GM06990 (cell line): ENCODE measurements around the gene POLE.

Experiments
- DNase-seq: peaks from one replicate; pipeline ENCODE4 v3.0.0-alpha.2; 2011; ENCODE audit not compliant: insufficient read length; ENCODE audit errors: extremely low read depth
- H3K27me3 ChIP-seq: replicated peaks from 2 replicates; pipeline ENCODE4 v1.6.0; 2011; ENCODE audit warnings: low read length; ENCODE audit not compliant: control insufficient read depth, insufficient read depth
- H3K36me3 ChIP-seq: 2 replicates; pipeline ENCODE4 v1.5.1; 2011; ENCODE audit warnings: low read length; ENCODE audit not compliant: control insufficient read depth, insufficient read depth
- H3K4me3 ChIP-seq: replicated peaks from 2 replicates; pipeline ENCODE4 v1.5.1; 2011; ENCODE audit warnings: low read depth, mild to moderate bottlenecking, control low read depth, low read length
- TF ChIP-seq, protein P1 (sequence below): IDR thresholded peaks from 2 replicates; pipeline ENCODE4 v1.5.1; 2011; ENCODE audit warnings: low read length, control low read depth, mild to moderate bottlenecking, inconsistent platforms; ENCODE audit not compliant: insufficient read depth, poor library complexity, severe bottlenecking

Gene POLE

DNA sequence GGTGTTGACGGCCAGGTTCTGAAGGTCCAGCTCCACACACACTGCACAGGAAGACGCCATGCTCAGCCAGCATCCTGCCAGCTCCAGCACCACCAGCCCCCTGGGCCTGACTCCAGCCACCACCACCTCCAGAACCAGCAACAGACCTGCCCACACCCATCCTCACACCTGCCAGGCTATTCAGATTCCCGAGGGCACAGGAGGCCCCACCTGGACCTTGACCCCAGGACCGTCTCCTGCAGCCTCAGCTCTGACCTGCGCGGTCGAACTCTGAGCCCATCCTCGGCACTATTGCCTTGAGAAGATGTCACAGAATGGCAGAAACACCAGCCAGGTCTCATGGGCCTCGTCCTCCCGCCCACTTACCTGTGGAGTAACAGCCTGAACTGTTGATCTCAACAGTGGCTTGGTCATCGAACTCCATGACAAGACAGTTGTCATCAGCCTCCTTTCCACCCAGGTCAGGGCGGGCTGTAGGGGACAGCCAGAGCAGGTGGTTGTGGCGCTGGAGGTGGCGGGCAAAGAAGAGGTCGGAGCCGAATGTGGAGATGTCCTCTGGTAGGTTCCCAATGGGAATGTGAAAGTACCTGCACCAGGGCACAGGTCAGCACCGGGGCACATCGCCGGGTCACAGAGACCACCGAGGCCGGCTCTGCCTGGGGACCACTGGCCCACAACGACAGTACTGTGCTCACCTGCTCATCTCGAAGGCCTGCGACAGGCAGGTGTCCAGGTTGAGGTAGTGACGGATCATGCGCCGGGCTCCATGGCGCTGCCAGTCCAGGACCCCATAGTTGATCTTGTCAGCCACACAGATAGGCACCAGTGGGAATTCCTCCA, 45.1 kb downstream of the POLE start:
- no peak for DNase-seq
- TF ChIP-seq, protein P1, sequence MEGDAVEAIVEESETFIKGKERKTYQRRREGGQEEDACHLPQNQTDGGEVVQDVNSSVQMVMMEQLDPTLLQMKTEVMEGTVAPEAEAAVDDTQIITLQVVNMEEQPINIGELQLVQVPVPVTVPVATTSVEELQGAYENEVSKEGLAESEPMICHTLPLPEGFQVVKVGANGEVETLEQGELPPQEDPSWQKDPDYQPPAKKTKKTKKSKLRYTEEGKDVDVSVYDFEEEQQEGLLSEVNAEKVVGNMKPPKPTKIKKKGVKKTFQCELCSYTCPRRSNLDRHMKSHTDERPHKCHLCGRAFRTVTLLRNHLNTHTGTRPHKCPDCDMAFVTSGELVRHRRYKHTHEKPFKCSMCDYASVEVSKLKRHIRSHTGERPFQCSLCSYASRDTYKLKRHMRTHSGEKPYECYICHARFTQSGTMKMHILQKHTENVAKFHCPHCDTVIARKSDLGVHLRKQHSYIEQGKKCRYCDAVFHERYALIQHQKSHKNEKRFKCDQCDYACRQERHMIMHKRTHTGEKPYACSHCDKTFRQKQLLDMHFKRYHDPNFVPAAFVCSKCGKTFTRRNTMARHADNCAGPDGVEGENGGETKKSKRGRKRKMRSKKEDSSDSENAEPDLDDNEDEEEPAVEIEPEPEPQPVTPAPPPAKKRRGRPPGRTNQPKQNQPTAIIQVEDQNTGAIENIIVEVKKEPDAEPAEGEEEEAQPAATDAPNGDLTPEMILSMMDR = no peak
- Histone ChIP-seq H3K36me3 (peaks cover 37% of the 10 kb centered on the region), H3K27me3 (no peaks in the 10 kb centered on the region), H3K4me3 (no peak overlapping the region)

DNA sequence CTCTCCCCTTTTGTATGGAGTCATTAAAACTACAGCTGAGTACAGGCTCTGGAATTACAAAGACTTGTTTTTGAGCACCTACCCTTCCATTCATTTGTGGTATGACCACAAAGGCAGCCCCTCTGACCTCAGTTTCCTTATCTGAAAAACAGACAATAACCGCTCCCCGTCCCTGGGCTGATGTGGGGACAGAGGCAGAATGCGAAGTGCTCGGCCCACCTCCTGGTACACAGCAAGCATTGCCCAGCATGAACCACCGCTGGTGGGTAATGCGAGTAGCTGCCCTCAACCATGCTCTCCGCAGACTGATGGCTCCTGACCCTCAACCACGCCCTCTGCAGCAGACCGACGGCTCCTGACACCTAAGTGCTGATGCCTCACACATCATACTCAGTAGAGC, 46.2 kb downstream of the POLE start:
- H3K27me3 ChIP-seq = no peaks in the 10 kb centered on the region
- no peak overlapping the region for H3K4me3 ChIP-seq
- peaks cover 44% of the 10 kb centered on the region for H3K36me3 ChIP-seq
- no peak for DNase-seq
- TF ChIP-seq, protein P1 = no peak

DNA sequence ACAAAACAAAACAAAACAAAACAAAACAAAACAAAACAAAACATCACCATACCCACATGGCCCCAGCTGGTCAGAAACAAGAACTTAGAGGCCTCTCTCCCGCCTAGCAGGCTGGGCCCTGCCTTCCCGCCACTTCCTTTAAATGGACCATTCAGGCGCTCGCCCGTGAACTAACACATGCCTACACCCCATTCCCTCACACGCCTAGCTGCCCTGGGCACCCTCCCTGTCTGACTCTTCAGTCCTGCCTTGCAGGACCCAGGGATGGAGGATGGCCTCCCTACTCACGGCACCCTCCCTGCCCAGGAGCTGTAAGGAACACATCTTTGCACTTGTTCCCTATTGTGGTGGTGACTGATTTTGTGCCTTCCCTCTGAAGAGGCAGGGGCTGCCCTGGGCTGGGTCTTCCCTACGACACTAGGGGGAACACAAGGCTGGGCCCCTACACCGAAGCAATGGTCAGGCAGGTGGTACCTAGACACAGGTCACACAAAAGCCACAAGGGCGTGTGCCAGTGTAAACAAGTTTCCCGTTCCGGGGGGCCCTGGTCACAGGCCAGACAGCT, 47.1 kb downstream of the POLE start:
- TF ChIP-seq, protein P1 = no peak
- peaks cover 47% of the 10 kb centered on the region for H3K36me3 ChIP-seq
- no peaks in the 10 kb centered on the region for H3K27me3 ChIP-seq
- no peak for DNase-seq
- no peak overlapping the region for H3K4me3 ChIP-seq

DNA sequence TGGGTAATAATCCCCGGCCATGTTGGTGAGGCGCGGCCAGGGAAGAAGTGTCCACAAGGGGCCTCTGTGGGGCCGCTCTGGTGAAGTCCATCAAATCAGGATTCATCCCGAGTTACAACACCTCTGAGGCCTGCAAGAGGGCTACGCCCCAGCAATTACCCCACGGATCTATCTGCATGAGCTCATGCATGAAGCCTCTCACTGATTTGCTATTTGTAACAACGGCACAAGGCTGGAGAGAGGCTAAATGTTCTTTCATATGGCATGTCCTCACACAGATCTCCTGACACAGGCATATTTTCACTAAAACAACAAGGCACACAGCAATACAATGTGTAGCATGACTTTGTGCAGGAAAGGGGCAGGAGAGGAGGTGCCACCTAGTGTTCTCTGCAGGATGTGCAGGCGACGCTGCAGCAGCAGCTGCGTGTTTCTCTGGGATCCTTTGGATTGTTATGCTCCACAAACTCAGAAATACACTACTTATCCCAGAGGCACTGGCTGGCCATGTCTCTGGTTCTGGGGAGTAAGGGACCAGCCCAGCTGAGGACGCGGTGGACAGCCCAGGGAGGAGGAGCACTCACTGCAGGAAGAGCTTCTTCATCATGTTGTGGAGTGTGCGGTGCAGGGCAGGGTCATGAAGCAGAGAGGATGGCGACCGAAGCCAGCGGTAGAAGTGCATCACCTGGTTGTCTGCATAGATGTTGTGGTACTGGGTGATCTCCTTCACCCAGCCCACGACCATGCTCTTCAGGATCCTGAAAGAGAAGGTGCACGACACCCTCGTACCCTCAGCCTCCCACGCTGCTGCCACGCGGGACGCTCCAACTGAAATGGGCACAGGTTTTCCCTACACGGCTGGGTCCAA, 48.4 kb downstream of the POLE start:
- Histone ChIP-seq H3K36me3 (peaks cover 51% of the 10 kb centered on the region), H3K27me3 (no peaks in the 10 kb centered on the region), H3K4me3 (no peak overlapping the region)
- no peak for DNase-seq
- TF ChIP-seq, protein P1 = peak; percentile 83

DNA sequence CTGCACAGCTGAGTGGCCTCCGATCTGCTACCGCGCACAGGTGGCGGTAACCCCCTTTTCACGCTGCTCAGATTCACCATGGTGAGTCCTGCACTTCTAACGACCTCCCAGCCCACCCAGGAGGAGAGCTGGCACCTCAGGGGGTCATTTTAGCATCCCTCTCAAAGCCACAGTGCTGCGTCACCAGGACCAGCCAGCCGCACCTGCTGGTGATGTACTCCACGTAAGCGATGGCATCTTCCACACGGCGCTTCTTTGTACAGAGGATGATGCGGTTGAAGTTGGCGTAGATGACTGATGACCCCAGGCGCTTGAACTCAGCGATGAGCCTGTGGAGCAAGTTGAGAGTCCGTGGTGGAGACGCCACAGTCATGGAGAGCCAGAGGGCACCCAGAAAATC, 49.3 kb downstream of the POLE start:
- H3K4me3 ChIP-seq = no peak overlapping the region
- H3K27me3 ChIP-seq = no peaks in the 10 kb centered on the region
- no peak for DNase-seq
- H3K36me3 ChIP-seq = peaks cover 46% of the 10 kb centered on the region
- TF ChIP-seq, protein P1 = no peak
